ENCODE measurements around the gene CCR3. TPM values are rescaled to one million over a fixed set of nuclear protein-coding genes. Genes with fewer than 3 reads are reported as not detected.

Gene CCR3
- total RNA-seq, 6 donors from 2014 or later = 0.13 TPM; not detected in 5

DNA sequence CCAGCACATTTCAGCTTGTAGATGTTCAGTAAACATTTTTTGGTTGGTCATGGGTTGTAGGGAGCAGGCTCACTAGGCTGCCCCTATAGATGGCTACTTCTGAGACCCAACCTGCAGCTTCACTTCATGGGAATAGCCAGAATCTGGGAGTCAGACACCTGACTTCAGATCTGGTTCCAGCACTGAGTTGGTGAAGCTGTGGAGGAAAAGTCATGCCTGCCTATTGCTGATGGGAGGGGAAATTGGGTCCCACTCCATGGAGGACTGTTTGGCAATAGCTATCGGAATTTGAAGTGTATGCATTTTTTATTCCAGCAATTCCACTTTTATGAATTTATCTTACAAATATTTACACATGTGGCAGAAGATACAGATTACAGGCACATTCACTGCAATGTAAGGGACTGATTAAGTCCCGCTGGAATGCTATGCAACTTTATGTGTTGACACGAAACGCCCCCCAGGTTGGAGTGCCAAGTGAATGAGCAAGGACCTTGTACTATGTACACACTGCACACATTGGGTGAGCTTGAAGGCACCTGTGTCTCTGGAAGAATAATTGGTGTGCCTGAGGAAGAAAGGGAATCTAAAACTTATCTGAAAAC is 26.3 kb upstream of the CCR3 start:
- Histone ChIP-seq H3K27me3 (no peaks in the 10 kb centered on the region), H3K4me1 (peaks cover 21 to 27% (median 24%) of the 10 kb centered on the region in 4 donors), H3K36me3 (no peaks in the 10 kb centered on the region), H3K4me3 (no peak overlapping the region), H3K27ac (peak overlapping the region in 2 of 4 donors; percentile 50 to 75), H3K9me3 (no peaks in the 10 kb centered on the region)
- peak; percentile 46 to 82 for ATAC-seq (ENCODE audit: low FRiP score in 2 of 2)
- TF ChIP-seq CTCF (IDR thresholded peaks at IDR 0.05) (no peak), POLR2A (IDR thresholded peaks at IDR 0.05) (no peak), POLR2AphosphoS5 (IDR thresholded peaks at IDR 0.05) (peak; percentile 12 to 33), EP300 (IDR thresholded peaks at IDR 0.05) (peak in 1 of 4 donors; percentile 45)
- WGBS, 2 donors = 55 to 62% methylated on average over 4 of the region's 4 CpGs
- DNase-seq = peak in 1 of 2 donors; percentile 64

- no peak overlapping the region for H3K27ac ChIP-seq
- H3K4me3 ChIP-seq = no peak overlapping the region
- H3K9me3 ChIP-seq = no peaks in the 10 kb centered on the region
- no peaks in the 10 kb centered on the region for H3K27me3 ChIP-seq
- TF ChIP-seq EP300 (IDR thresholded peaks at IDR 0.05) (no peak), POLR2AphosphoS5 (IDR thresholded peaks at IDR 0.05) (no peak), POLR2A (IDR thresholded peaks at IDR 0.05) (no peak), CTCF (IDR thresholded peaks at IDR 0.05) (no peak)
- no peaks in the 10 kb centered on the region for H3K36me3 ChIP-seq
- ATAC-seq (ENCODE audit: low FRiP score in 2 of 2) = no peak
- DNase-seq = no peak
- WGBS, 2 donors = 76 to 90% methylated on average over 2 of the region's 2 CpGs
- peaks cover 21 to 37% (median 29%) of the 10 kb centered on the region in 4 donors for H3K4me1 ChIP-seq
Observed at GRCh38 chr3:46218196-46218709, 24.0 kb upstream of the CCR3 start.

DNA sequence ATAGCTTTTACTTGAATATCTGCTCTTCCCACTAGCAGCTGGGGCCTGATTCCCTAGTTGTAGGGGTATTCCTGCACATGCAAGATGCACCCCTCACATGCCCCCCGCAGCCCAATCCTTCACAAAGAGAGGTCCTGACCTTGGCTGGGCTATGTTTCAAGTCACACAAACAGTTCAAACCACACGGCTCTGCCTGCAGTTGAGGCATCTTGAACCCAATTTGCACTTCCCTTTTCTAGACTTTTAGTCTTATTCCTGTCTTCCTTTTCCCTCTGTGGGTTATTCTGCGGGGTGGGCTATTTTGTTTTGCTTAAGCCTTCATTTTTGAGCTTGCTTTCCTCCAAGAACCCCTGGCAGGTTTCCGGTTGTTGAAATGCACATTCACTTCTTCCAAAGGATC is 20.9 kb upstream of the CCR3 start:
- Histone ChIP-seq H3K27ac (no peak overlapping the region), H3K36me3 (no peaks in the 10 kb centered on the region), H3K4me1 (peaks cover 3 to 15% (median 6%) of the 10 kb centered on the region in 4 donors), H3K4me3 (no peak overlapping the region), H3K9me3 (no peaks in the 10 kb centered on the region), H3K27me3 (no peaks in the 10 kb centered on the region)
- WGBS, 2 donors = 22 to 40% methylated on average over 4 of the region's 4 CpGs
- DNase-seq (no peak), ATAC-seq (ENCODE audit: low FRiP score in 2 of 2) (peak in 1 of 2 donors; percentile 17)
- TF ChIP-seq POLR2AphosphoS5 (IDR thresholded peaks at IDR 0.05) (no peak), CTCF (IDR thresholded peaks at IDR 0.05) (no peak)

DNA sequence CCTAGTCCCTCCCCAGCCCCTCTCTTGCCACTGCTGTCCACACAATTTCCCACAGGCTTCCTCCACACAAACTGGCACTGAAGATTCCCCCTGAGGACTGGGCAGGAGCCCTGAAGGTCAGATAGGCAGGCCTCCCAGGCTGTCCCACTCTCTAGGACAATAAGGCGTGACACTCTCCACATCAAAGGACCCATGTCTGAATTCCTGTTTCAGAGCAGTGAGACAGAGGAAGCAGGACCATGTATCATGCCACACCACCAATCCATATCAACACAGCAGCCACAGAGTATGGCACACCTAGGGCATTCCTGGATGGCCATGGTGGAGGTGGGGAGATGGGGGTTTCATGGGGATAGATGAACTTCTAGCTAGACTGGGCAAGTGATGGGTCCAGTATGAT is 20.3 kb upstream of the CCR3 start:
- no peak for TF ChIP-seq POLR2AphosphoS5 (IDR thresholded peaks at IDR 0.05)
- H3K9me3 ChIP-seq = no peaks in the 10 kb centered on the region
- no peak overlapping the region for H3K4me3 ChIP-seq
- WGBS, 2 donors = 75 to 78% methylated on average over 1 of the region's 1 CpG
- DNase-seq = no peak
- H3K27ac ChIP-seq = peak overlapping the region in 1 of 4 donors; percentile 69
- no peaks in the 10 kb centered on the region for H3K27me3 ChIP-seq
- peaks cover 0 to 15% (median 6%) of the 10 kb centered on the region in 4 donors for H3K4me1 ChIP-seq
- peak; percentile 34 to 51 for ATAC-seq (ENCODE audit: low FRiP score in 2 of 2)
- H3K36me3 ChIP-seq = no peaks in the 10 kb centered on the region

DNA sequence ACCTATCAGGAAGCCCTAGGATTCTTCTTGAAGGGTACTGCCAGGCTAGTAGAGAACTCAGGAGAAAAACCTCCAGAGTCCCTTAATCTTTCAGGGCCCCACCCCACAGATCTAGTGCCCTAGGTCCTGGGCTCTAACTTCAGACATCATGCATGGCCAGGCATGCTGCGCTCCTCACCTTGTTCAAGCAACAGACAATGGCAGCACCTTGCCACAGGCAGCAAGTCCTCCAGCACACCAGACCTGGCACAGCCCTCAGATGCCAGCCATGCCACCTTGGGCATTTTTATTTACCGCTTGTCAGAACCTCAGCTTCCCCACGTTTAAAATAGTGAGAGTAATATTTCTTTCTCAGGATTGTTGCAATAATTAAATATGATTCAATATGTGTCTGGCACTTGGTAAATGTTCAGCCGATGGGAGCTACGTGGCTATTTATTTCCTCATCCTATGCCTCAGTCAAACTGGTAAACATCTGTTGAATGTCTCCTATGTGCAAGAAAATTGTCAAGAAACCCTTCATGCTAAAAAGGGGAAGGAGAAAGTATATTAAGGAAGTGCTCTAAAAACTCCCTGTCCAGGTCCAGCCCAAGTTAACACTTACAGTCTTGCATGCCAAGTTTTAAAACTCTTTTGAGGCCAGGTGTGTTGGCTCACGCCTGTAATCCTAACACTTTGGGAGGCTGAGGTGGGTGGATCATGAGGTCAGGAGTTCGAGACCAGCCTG is 19.7 kb upstream of the CCR3 start:
- H3K36me3 ChIP-seq = no peaks in the 10 kb centered on the region
- no peaks in the 10 kb centered on the region for H3K27me3 ChIP-seq
- DNase-seq (no peak), ATAC-seq (ENCODE audit: low FRiP score in 2 of 2) (peak; percentile 46 to 77)
- H3K9me3 ChIP-seq = no peaks in the 10 kb centered on the region
- H3K4me1 ChIP-seq = peaks cover 0 to 15% (median 6%) of the 10 kb centered on the region in 4 donors
- no peak overlapping the region for H3K4me3 ChIP-seq
- WGBS, 2 donors = 43 to 48% methylated on average over 6 to 7 of the region's 7 CpGs
- peak overlapping the region in 2 of 4 donors; percentile 13 to 69 for H3K27ac ChIP-seq
- TF ChIP-seq EP300 (IDR thresholded peaks at IDR 0.05) (no peak), CTCF (IDR thresholded peaks at IDR 0.05) (no peak), POLR2A (IDR thresholded peaks at IDR 0.05) (no peak), POLR2AphosphoS5 (IDR thresholded peaks at IDR 0.05) (no peak)
